ENCODE measurements around the gene GET3. TPM values are rescaled to one million over a fixed set of nuclear protein-coding genes. Genes with fewer than 3 reads are reported as not detected.
A peak's percentile ranks its signal among the peaks of the same experiment; 100 is the strongest.

Gene GET3
- total and polyA plus RNA-seq, 3 donors from 2014 or later, result 89.3 to 134 (median 109) TPM

- no peaks in the 10 kb centered on the region for H3K9me3 ChIP-seq
- peak; percentile 88 for DNase-seq
- H3K27ac ChIP-seq, result peak overlapping the region; percentile 93 to 98
- TF ChIP-seq, protein P1, sequence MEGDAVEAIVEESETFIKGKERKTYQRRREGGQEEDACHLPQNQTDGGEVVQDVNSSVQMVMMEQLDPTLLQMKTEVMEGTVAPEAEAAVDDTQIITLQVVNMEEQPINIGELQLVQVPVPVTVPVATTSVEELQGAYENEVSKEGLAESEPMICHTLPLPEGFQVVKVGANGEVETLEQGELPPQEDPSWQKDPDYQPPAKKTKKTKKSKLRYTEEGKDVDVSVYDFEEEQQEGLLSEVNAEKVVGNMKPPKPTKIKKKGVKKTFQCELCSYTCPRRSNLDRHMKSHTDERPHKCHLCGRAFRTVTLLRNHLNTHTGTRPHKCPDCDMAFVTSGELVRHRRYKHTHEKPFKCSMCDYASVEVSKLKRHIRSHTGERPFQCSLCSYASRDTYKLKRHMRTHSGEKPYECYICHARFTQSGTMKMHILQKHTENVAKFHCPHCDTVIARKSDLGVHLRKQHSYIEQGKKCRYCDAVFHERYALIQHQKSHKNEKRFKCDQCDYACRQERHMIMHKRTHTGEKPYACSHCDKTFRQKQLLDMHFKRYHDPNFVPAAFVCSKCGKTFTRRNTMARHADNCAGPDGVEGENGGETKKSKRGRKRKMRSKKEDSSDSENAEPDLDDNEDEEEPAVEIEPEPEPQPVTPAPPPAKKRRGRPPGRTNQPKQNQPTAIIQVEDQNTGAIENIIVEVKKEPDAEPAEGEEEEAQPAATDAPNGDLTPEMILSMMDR (IDR thresholded peaks at IDR 0.05), result no peak
- no peak for TF ChIP-seq POLR2A (IDR thresholded peaks at IDR 0.05)
- WGBS, 2 donors, result 4 to 7% methylated on average over 7 to 12 of the region's 12 CpGs
- peak overlapping the region; percentile 60 to 88 for H3K4me3 ChIP-seq
- peaks cover 57% of the 10 kb centered on the region for H3K4me1 ChIP-seq
- no peaks in the 10 kb centered on the region for H3K36me3 ChIP-seq (ENCODE audit: low read depth, missing control alignments)
- no peaks in the 10 kb centered on the region for H3K27me3 ChIP-seq
- intact Hi-C loops (cut with DNase I; ENCODE audit: low total_unique reads), result no loop called here
These were observed 51.4 kb downstream of the GET3 start for GRCh38 chr19:12788682-12789097.

- Histone ChIP-seq H3K9me3 (no peaks in the 10 kb centered on the region), H3K4me1 (peaks cover 51% of the 10 kb centered on the region), H3K36me3 (ENCODE audit: low read depth, missing control alignments) (no peaks in the 10 kb centered on the region), H3K4me3 (peak overlapping the region; percentile 60 to 88), H3K27me3 (no peaks in the 10 kb centered on the region), H3K27ac (peak overlapping the region; percentile 93 to 98)
- intact Hi-C loops (cut with DNase I; ENCODE audit: low total_unique reads), result no loop called here
- 2% methylated on average over 9 to 15 of the region's 46 CpGs for WGBS, 2 donors
- DNase-seq, result no peak
- TF ChIP-seq, protein P1 (IDR thresholded peaks at IDR 0.05), result no peak
- TF ChIP-seq POLR2A (IDR thresholded peaks at IDR 0.05), result no peak
These were observed 52.0 kb downstream of the GET3 start for GRCh38 chr19:12789098-12789903.

DNA sequence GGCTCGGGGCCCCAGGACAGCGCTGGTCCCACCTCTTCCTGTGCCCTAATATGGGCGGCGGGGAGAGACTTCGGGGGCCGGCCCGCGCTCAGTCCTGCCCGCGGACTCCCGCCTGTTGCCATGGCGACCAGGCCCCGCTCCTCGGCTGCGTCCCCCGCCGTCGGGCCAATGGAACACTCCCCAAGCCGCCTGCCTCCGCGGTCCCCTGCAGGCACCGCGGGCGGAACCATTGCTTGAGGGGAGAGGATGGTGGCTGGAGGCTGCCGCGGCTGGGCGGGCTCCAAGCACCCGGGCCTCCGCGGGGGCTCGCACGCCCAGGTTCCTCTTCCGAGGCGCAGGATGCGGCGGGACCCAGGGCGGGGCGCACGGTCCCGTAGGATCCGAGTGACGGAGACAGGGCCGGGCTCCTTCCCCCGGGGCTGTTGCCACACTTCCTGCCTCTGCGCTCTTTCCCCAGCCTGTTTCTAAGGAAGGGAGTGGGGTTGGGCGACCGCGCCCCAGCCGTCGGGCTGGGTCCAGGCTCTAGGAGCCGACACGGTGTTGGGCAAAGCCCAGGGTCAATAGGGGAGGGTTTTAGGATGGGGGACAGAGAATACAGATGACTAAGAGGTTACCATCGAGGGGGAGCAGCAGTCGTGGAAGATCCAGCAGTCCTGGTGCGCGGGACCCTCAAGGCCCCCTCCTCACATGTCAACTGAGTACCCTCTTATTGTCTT, 52.8 kb downstream of the GET3 start:
- H3K4me3 ChIP-seq, result peak overlapping the region; percentile 60 to 88
- no peaks in the 10 kb centered on the region for H3K36me3 ChIP-seq (ENCODE audit: low read depth, missing control alignments)
- peak; percentile 36 for TF ChIP-seq POLR2A (IDR thresholded peaks at IDR 0.05)
- TF ChIP-seq, protein P1 (IDR thresholded peaks at IDR 0.05), result no peak
- DNase-seq, result peak; percentile 97
- peaks cover 46% of the 10 kb centered on the region for H3K4me1 ChIP-seq
- no peaks in the 10 kb centered on the region for H3K9me3 ChIP-seq
- WGBS, 2 donors, result 1 to 8% methylated on average over 4 to 37 of the region's 56 CpGs
- intact Hi-C loops (cut with DNase I; ENCODE audit: low total_unique reads), result loop anchor here (10.0 kb wide), 1 partner anchor 55 kb away; the partner anchor contains the start of genes GET3 and TRIR
- peak overlapping the region; percentile 93 to 98 for H3K27ac ChIP-seq
- no peaks in the 10 kb centered on the region for H3K27me3 ChIP-seq

DNA sequence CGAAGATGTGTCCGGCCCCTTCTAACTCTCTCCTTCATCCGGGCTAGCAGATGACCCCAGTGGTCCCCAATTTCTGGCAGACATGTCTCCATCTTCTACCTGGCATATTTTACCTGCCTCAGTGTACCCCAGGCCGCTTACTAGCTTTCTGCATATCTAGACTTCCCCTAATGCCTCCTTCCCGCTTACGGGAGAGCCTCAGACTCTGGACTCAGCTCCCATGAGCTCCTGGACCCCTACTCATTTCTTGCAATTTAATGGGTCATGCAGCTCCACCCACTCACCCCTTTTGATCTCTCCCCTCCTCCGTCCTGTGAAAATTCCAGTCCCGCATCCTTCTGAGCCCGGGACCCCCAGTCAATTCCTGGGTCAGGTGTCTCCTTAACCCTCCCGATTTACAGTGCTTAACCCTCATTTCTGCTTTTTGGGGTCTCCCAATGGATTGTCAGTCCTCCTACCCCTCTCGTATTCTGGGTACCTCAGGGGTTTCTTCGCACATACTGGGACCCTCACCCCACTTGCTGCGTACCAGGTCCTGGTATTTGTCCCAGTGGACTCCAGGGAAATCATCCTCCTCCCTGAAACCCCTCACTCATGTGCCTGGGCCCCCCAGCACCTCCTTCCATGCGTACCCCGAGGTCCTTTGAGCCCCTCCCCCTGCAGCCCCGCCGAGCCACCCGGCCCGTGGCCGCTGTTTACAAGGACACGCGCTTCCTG, 53.5 kb downstream of the GET3 start:
- intact Hi-C loops (cut with DNase I; ENCODE audit: low total_unique reads), result loop anchor here (10.0 kb wide), 1 partner anchor 56 kb away; the partner anchor contains the start of genes GET3 and TRIR
- 1% methylated on average over 15 to 22 of the region's 22 CpGs for WGBS, 2 donors
- DNase-seq, result no peak
- Histone ChIP-seq H3K27ac (peak overlapping the region; percentile 93 to 98), H3K4me1 (peaks cover 45% of the 10 kb centered on the region), H3K4me3 (peak overlapping the region; percentile 60 to 88), H3K27me3 (no peaks in the 10 kb centered on the region), H3K36me3 (ENCODE audit: low read depth, missing control alignments) (no peaks in the 10 kb centered on the region), H3K9me3 (no peaks in the 10 kb centered on the region)
- no peak for TF ChIP-seq POLR2A (IDR thresholded peaks at IDR 0.05)
- TF ChIP-seq, protein P1 (IDR thresholded peaks at IDR 0.05), result no peak
